22Rv1 (cell line): Measurements from ENCODE around the gene LMBR1L.
A peak's percentile ranks its signal among the peaks of the same experiment; 100 is the strongest.

Source experiments
- H3K27ac ChIP-seq: fragments of 450-650 bp; 2 replicates; pipeline ENCODE4 v1.5.1; 2017
- ZFX ChIP-seq: fragments of 450-650 bp; IDR thresholded peaks from 2 replicates; pipeline ENCODE4 v1.6.1; 2017; ENCODE audit warnings: antibody characterized with exemption, borderline replicate concordance
- TF ChIP-seq, protein P1 (sequence below): fragments of 450-650 bp; IDR thresholded peaks from 2 replicates; pipeline ENCODE4 v1.5.1; 2017; ENCODE audit warnings: mild to moderate bottlenecking

The LMBR1L gene, protein sequence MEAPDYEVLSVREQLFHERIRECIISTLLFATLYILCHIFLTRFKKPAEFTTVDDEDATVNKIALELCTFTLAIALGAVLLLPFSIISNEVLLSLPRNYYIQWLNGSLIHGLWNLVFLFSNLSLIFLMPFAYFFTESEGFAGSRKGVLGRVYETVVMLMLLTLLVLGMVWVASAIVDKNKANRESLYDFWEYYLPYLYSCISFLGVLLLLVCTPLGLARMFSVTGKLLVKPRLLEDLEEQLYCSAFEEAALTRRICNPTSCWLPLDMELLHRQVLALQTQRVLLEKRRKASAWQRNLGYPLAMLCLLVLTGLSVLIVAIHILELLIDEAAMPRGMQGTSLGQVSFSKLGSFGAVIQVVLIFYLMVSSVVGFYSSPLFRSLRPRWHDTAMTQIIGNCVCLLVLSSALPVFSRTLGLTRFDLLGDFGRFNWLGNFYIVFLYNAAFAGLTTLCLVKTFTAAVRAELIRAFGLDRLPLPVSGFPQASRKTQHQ

DNA sequence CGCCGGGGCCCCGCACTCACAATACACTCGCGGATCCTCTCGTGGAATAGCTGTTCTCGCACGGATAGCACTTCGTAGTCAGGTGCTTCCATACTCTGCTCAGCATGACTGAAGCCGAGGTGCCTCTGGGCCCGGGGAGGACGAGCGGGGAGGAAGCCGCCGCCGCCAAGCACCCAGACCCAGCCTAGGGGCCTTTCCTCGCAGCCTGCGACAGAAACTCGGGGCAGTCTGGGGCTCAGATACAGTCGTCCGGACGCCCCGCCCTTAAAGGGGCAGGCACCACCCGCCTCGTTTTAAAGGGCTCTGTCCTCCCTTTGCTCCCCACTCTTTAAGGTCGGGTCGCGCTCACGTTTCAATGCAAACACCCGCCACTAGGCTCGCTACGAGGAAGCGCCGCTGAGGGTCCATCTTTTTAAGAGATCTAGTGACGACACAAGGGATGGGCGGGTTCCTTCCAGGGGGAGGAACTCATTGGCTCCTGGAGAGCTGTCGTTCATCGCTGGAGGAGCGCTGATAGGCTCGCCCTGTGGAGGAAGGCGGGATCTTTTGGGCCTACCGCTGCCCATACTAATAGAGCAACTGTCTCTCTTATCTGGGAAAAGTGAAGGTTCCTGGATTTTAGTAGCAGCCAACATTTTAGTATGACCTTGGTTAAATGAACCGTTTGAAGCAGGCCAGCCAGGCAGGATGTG lies at the start of gene LMBR1L:
Gene LMBR1L, minus strand, starts transcription at position 384 of the 692 bp plus-strand sequence. Its CDS starts 292 bp downstream, at position 92.
- TF ChIP-seq, protein P1, sequence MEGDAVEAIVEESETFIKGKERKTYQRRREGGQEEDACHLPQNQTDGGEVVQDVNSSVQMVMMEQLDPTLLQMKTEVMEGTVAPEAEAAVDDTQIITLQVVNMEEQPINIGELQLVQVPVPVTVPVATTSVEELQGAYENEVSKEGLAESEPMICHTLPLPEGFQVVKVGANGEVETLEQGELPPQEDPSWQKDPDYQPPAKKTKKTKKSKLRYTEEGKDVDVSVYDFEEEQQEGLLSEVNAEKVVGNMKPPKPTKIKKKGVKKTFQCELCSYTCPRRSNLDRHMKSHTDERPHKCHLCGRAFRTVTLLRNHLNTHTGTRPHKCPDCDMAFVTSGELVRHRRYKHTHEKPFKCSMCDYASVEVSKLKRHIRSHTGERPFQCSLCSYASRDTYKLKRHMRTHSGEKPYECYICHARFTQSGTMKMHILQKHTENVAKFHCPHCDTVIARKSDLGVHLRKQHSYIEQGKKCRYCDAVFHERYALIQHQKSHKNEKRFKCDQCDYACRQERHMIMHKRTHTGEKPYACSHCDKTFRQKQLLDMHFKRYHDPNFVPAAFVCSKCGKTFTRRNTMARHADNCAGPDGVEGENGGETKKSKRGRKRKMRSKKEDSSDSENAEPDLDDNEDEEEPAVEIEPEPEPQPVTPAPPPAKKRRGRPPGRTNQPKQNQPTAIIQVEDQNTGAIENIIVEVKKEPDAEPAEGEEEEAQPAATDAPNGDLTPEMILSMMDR, result peak; percentile 58
- TF ChIP-seq ZFX, result no peak
- peak within 1 kb of the TSS; percentile 55 for H3K27ac ChIP-seq

DNA sequence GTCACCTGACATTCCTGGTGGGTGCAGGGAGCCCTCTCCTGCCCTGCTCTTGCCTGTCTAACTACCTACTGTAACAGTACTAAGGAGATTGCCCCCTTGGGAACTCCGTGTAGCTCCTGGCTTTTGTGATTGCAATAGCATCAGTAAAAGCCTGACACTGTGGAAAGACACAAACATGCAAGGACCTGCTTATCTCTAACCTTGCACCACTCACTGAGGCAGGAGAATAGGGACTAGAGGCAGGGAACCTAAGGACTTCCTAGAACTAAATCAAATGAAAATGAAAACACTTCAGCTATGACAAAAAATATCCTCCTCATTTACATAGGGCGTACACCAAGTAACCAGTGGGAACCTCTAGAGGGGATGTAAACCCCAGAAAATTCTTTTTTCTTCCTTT lies 49.8 kb upstream of the LMBR1L start:
- no peak for TF ChIP-seq ZFX
- TF ChIP-seq, protein P1, result no peak
- no peak overlapping the region for H3K27ac ChIP-seq

DNA sequence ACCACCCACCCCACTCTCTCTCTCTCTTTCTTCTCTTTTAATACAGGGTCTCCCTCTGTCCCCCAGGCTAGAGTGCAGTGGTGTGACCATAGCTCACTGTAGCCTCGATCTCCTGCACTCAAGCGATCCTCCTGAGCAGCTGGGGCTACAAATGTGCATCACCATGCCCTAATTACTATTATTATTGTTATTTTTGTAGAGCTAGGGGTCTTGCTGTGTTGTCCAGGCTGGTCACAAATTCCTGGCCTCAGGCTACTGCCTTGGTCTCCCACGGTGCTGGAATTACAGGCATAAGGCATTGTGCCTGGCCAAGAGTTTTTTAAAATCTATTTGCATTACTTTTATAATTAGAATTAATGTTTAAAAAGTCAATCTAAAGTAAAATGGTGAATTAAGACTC lies 43.6 kb upstream of the LMBR1L start:
- TF ChIP-seq, protein P1, result no peak
- TF ChIP-seq ZFX, result no peak
- H3K27ac ChIP-seq, result no peak overlapping the region

DNA sequence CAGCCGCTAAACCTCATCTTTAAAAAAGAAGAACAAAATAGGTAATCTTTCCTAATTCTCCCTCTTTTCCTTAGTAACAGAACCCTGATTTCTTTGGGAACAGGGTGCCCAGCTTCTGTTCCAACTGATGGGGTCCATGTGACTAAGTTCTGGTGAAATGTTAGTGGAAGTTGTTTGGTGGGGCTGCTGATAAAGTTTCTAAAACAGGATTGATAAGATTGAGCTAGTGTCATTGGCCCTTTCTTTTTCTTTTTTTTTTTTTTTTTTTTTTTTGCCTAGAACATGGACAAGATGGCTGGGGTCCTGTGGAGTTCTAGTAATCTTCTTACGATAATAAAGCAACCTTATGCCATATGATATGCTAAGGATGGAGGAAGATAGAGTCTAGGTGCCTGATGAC lies 36.7 kb upstream of the LMBR1L start:
- H3K27ac ChIP-seq, result no peak overlapping the region
- no peak for TF ChIP-seq ZFX
- TF ChIP-seq, protein P1, result no peak

DNA sequence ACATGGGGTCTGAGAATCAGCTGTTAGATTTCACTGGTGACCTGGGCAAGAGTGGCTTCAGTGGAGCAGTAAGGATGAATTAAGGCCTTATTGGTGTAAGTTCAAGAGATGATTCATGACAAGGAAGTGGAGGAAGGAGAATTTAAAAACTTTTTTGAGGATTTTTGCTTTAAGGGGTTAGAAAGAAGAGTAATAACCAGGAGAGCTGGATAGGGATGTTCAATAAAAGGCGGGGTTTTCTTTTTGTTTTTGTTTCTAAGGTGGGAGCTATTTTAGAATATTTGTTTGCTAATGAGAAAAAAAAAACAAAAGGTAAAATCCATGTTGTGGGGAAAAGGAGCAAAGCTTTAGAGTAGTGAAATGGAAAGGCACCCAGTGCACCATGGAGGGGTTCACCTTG lies 35.8 kb upstream of the LMBR1L start:
- no peak overlapping the region for H3K27ac ChIP-seq
- TF ChIP-seq, protein P1, result no peak
- TF ChIP-seq ZFX, result no peak

DNA sequence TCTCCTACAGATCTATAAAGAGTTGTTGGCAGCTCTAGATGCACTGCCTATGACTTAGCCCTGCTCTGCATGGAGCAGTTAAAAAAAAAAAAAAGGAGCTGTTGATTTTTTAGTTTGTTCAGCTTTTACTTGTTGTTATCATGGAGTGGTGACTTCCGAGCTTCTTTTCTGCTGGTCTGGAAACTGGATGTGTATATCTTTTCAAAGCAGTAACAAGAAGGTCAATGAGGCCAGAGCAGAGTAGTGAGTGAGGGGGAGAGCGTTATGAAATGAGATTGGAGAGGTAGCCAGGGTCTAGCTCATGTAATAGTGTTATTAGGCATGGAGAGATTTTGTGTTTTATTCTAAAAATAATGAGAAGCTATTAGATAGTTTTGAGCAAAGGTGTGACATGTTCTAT lies 33.7 kb upstream of the LMBR1L start:
- no peak for TF ChIP-seq ZFX
- TF ChIP-seq, protein P1, result no peak
- H3K27ac ChIP-seq, result no peak overlapping the region

DNA sequence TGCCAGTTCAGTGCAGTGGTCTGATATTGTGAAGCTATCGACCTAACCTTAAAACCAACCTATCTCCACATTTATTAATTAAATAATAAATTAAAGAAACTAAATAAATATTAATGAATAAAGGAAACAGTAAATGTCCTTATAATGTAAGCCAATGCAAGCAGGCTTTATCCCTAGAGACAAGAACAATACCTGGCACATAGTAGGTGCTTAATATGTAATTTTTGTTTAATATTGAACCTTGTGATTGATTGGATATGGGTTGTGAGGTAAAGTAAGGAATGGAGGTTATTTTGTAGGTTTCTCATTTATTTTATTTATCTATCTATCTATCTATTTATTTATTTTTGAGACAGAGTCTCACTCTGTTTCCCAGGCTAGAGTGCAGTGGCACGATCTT lies 28.4 kb upstream of the LMBR1L start:
- TF ChIP-seq, protein P1, result no peak
- TF ChIP-seq ZFX, result no peak
- H3K27ac ChIP-seq, result no peak overlapping the region
